ENCODE data around the gene PHF24.

GRCh38 chr9:34961574-34962490 lies 3.7 kb downstream of the PHF24 start:
- TF ChIP-seq EP300 (IDR thresholded peaks at IDR 0.05; ENCODE audit: borderline replicate concordance in 1 of 2, control insufficient read depth in 1 of 2, low read depth in 2 of 2, low read length in 2 of 2) (no peak), FOXK2 (IDR thresholded peaks at IDR 0.05) (no peak), MAX (IDR thresholded peaks at IDR 0.05; ENCODE audit: low read depth, low read length) (no peak)
